A549 (cell line): ENCODE data around the gene EFCAB8.

Source experiments
- BHLHE40 ChIP-seq: IDR thresholded peaks from 2 replicates; pipeline ENCODE4 v1.6.1; 2012; ENCODE audit warnings: low read depth, low read length, inconsistent platforms
- CBX8 ChIP-seq: fragments of 200-600 bp; sonication (generic); IDR thresholded peaks from 2 replicates; pipeline ENCODE4 v1.6.1; 2016
- CEBPB ChIP-seq, 2 experiments: fragments of >200 bp in 1 of 2; sonication (Bioruptor Twin) in 1 of 2; formaldehyde crosslinking in 1 of 2; IDR thresholded peaks; 2 replicates each; pipeline ENCODE4 v1.6.1; 2012 to 2016
- EP300 ChIP-seq, 2 experiments: fragments of >200 bp; sonication (Bioruptor Twin); formaldehyde crosslinking; IDR thresholded peaks; 2 replicates in 1 of 2; 3 replicates in 1 of 2; pipeline ENCODE4 v1.6.1; 2016 to 2017
- HDAC2 ChIP-seq: fragments of 200-600 bp; sonication (generic); IDR thresholded peaks from 2 replicates; pipeline ENCODE4 v1.6.1; 2016
- POLR2A ChIP-seq: IDR thresholded peaks from 2 replicates; pipeline ENCODE4 v1.6.1; 2012; ENCODE audit warnings: mild to moderate bottlenecking, low read length
- POLR2AphosphoS2 ChIP-seq: conservative IDR thresholded peaks from 2 replicates; pipeline ENCODE4 v1.6.1; 2012; ENCODE audit warnings: low read length, improper control_type of control experiment, inconsistent platforms
- RFX5 ChIP-seq: fragments of 450-650 bp; IDR thresholded peaks from 2 replicates; pipeline ENCODE4 v1.7.1; 2014; ENCODE audit warnings: antibody characterized with exemption, mild to moderate bottlenecking, moderate library complexity
- RNF2 ChIP-seq: fragments of 200-600 bp; sonication (generic); IDR thresholded peaks from 2 replicates; pipeline ENCODE4 v1.6.1; 2016; ENCODE audit warnings: low read depth, mild to moderate bottlenecking, antibody characterized with exemption, moderate library complexity, borderline replicate concordance
- ZSCAN20 ChIP-seq: fragments of 250-450 bp; sonication (Bioruptor Pico); IDR thresholded peaks from 2 replicates; pipeline ENCODE4 v1.8.0; 2022; ENCODE audit warnings: mild to moderate bottlenecking, moderate library complexity
- TF ChIP-seq, protein P1 (sequence below): fragments of >200 bp; sonication (Bioruptor Twin); formaldehyde crosslinking; IDR thresholded peaks from 3 replicates; pipeline ENCODE4 v1.5.1; 2016
- TF ChIP-seq, protein P2 (sequence below): fragments of >200 bp; sonication (Bioruptor Twin); formaldehyde crosslinking; IDR thresholded peaks from 3 replicates; pipeline ENCODE4 v1.6.1; 2016

DNA sequence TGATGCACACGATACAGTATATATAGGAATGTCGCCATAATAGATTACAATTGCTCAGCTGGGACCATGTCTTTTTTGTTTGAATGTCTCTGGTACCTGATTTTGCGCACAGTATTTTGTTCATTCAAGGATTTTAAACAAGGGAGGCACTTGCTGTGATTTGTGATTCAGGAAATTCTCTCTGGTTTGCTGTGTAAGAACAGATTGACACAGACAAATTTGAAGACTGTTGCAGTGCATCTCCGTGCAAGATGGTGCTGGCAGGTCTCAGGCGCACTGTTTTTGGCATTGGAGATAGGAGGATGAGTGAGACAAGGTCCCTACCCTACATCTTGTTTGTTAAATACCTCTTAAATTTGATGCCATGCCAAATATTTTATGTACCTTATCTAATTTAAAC is 36.5 kb upstream of the EFCAB8 start:
- TF ChIP-seq, protein P1, sequence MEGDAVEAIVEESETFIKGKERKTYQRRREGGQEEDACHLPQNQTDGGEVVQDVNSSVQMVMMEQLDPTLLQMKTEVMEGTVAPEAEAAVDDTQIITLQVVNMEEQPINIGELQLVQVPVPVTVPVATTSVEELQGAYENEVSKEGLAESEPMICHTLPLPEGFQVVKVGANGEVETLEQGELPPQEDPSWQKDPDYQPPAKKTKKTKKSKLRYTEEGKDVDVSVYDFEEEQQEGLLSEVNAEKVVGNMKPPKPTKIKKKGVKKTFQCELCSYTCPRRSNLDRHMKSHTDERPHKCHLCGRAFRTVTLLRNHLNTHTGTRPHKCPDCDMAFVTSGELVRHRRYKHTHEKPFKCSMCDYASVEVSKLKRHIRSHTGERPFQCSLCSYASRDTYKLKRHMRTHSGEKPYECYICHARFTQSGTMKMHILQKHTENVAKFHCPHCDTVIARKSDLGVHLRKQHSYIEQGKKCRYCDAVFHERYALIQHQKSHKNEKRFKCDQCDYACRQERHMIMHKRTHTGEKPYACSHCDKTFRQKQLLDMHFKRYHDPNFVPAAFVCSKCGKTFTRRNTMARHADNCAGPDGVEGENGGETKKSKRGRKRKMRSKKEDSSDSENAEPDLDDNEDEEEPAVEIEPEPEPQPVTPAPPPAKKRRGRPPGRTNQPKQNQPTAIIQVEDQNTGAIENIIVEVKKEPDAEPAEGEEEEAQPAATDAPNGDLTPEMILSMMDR, result no peak
- TF ChIP-seq RNF2 (no peak), BHLHE40 (no peak), POLR2A (no peak), HDAC2 (no peak), CEBPB (IDR thresholded peaks at IDR 0.05) (no peak), POLR2AphosphoS2 (no peak), RFX5 (no peak), ZSCAN20 (CRISPR knock-in tag) (no peak), CBX8 (no peak), EP300 (IDR thresholded peaks at IDR 0.05) (no peak)
- TF ChIP-seq, protein P2, sequence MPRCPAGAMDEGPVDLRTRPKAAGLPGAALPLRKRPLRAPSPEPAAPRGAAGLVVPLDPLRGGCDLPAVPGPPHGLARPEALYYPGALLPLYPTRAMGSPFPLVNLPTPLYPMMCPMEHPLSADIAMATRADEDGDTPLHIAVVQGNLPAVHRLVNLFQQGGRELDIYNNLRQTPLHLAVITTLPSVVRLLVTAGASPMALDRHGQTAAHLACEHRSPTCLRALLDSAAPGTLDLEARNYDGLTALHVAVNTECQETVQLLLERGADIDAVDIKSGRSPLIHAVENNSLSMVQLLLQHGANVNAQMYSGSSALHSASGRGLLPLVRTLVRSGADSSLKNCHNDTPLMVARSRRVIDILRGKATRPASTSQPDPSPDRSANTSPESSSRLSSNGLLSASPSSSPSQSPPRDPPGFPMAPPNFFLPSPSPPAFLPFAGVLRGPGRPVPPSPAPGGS, result no peak
